Body of pancreas (tissue), 4 donors: ENCODE results near the gene ETS1. TPM values are rescaled to one million over a fixed set of nuclear protein-coding genes. Genes with fewer than 3 reads are reported as not detected.
A peak's percentile ranks its signal among the peaks of the same experiment; 100 is the strongest.

Experiments
- ATAC-seq: fragments of 150-250 bp; one replicate; pipeline ENCODE4 v1.9.1; 2016
- DNase-seq, 4 donors: peaks; one replicate each; pipeline ENCODE4 v3.0.0-alpha.2; 2019
- H3K27ac ChIP-seq, 4 donors: fragments of 200-600 bp; sonication (generic); 1 replicate in 3 of 4; 2 replicates in 1 of 4; pipeline versions ENCODE4 v1.5.1 to v1.6.1; 2016 to 2019; ENCODE audit warnings: mild to moderate bottlenecking in 1 of 4, mixed read lengths in 1 of 4, moderate library complexity in 1 of 4
- H3K27me3 ChIP-seq, 2 donors: fragments of 200-600 bp; sonication (generic); one replicate each; pipeline ENCODE4 v1.6.0; 2016; ENCODE audit warnings: mild to moderate bottlenecking in 1 of 2
- H3K36me3 ChIP-seq, 2 donors: fragments of 200-600 bp; sonication (generic); replicated peaks in 1 of 2; 2 replicates each; pipeline ENCODE4 v1.5.1; 2016; ENCODE audit warnings: low read depth in 2 of 2; ENCODE audit not compliant: insufficient read depth in 1 of 2
- H3K4me1 ChIP-seq: fragments of 200-600 bp; sonication (generic); one replicate; pipeline ENCODE4 v1.6.0; 2016
- H3K4me3 ChIP-seq, 2 donors: fragments of 200-600 bp; sonication (generic); 1 replicate in 1 of 2; 2 replicates in 1 of 2; pipeline ENCODE4 v1.5.1; 2016 to 2019
- H3K9me3 ChIP-seq, 3 donors: fragments of 200-600 bp; sonication (generic); 1 replicate in 2 of 3; 2 replicates in 1 of 3; pipeline ENCODE4 v1.5.1; 2016
- CTCF ChIP-seq, 7 experiments: fragments of 450-650 bp in 4 of 7; fragments of 200-600 bp in 3 of 7; sonication (generic) in 3 of 7; IDR thresholded peaks; one replicate each; pipeline ENCODE4 v1.5.1; 2016 to 2019; ENCODE audit warnings: antibody characterized with exemption in 7 of 7
- POLR2A ChIP-seq, 3 donors: fragments of 450-650 bp; IDR thresholded peaks; one replicate each; pipeline ENCODE4 v1.6.1; 2016; ENCODE audit warnings: antibody characterized with exemption in 3 of 3, mild to moderate bottlenecking in 2 of 3
- WGBS, 2 donors: methylation state at CpG; one replicate each; pipeline ENCODE4 v1.1.5; 2017; 5-methylcytosine and 5-hydroxymethylcytosine counted together
- intact Hi-C: fragments of 100-400 bp; cut with DNase I; formaldehyde crosslinking; loops from one replicate; pipeline ENCODE4 v1.15.1; 2023
- total RNA-seq, 2 donors: library from RNA; depleted of rRNA; stranded (reverse); fragments of >200 nt; gene quantifications; one replicate each; pipeline ENCODE4 v1.1.0, GENCODE V29; 2016

Gene ETS1
- total RNA-seq, 2 donors from 2014 or later: 20.0 to 22.7 TPM

GRCh38 chr11:128464878-128465450 lies 122.4 kb downstream of the ETS1 start:
- H3K27ac ChIP-seq: peak overlapping the region in 1 of 4 donors; percentile 0
- ATAC-seq: no peak
- intact Hi-C loops: no loop called here
- 82 to 86% methylated on average over 10 of the region's 10 CpGs for WGBS, 2 donors
- H3K36me3 ChIP-seq: peaks cover 0 to 6% of the 10 kb centered on the region in 2 donors
- no peaks in the 10 kb centered on the region for H3K27me3 ChIP-seq
- H3K4me3 ChIP-seq: no peak overlapping the region
- TF ChIP-seq CTCF (IDR thresholded peaks at IDR 0.05): no peak
- no peak for TF ChIP-seq POLR2A (IDR thresholded peaks at IDR 0.05)
- peaks cover 21% of the 10 kb centered on the region for H3K4me1 ChIP-seq
- no peaks in the 10 kb centered on the region for H3K9me3 ChIP-seq
- DNase-seq: no peak

GRCh38 chr11:128463979-128464378 lies 123.4 kb downstream of the ETS1 start:
- Histone ChIP-seq H3K27ac (peak overlapping the region in 2 of 4 donors; percentile 18 to 31), H3K9me3 (no peaks in the 10 kb centered on the region), H3K4me1 (peaks cover 21% of the 10 kb centered on the region), H3K36me3 (peaks cover 0 to 6% of the 10 kb centered on the region in 2 donors), H3K4me3 (no peak overlapping the region), H3K27me3 (no peaks in the 10 kb centered on the region)
- DNase-seq: no peak
- intact Hi-C loops: no loop called here
- WGBS, 2 donors: 59% methylated on average over 3 of the region's 3 CpGs
- ATAC-seq: no peak
- TF ChIP-seq POLR2A (IDR thresholded peaks at IDR 0.05): no peak
- TF ChIP-seq CTCF (IDR thresholded peaks at IDR 0.05): no peak

- H3K4me3 ChIP-seq: no peak overlapping the region
- peak overlapping the region in 2 of 4 donors; percentile 18 to 31 for H3K27ac ChIP-seq
- no peaks in the 10 kb centered on the region for H3K9me3 ChIP-seq
- peaks cover 0 to 6% of the 10 kb centered on the region in 2 donors for H3K36me3 ChIP-seq
- DNase-seq (peak in 1 of 4 donors; percentile 21), ATAC-seq (peak; percentile 45)
- no peaks in the 10 kb centered on the region for H3K27me3 ChIP-seq
- intact Hi-C loops: no loop called here
- peaks cover 21% of the 10 kb centered on the region for H3K4me1 ChIP-seq
- no peak for TF ChIP-seq CTCF (IDR thresholded peaks at IDR 0.05)
- no peak for TF ChIP-seq POLR2A (IDR thresholded peaks at IDR 0.05)
- 70 to 78% methylated on average over 8 of the region's 8 CpGs for WGBS, 2 donors
Observed at GRCh38 chr11:128463371-128463829, 124.0 kb downstream of the ETS1 start.

- ATAC-seq (no peak), DNase-seq (no peak)
- no peak overlapping the region for H3K4me3 ChIP-seq
- 74 to 86% methylated on average over 4 of the region's 4 CpGs for WGBS, 2 donors
- H3K27me3 ChIP-seq: no peaks in the 10 kb centered on the region
- H3K4me1 ChIP-seq: peaks cover 16% of the 10 kb centered on the region
- intact Hi-C loops: no loop called here
- peaks cover 0 to 6% of the 10 kb centered on the region in 2 donors for H3K36me3 ChIP-seq
- peak overlapping the region in 2 of 4 donors; percentile 18 to 31 for H3K27ac ChIP-seq
- TF ChIP-seq CTCF (IDR thresholded peaks at IDR 0.05) (no peak), POLR2A (IDR thresholded peaks at IDR 0.05) (no peak)
- H3K9me3 ChIP-seq: no peaks in the 10 kb centered on the region
Observed at GRCh38 chr11:128462922-128463321, 124.4 kb downstream of the ETS1 start.

- 95 to 96% methylated on average over 13 of the region's 13 CpGs for WGBS, 2 donors
- Histone ChIP-seq H3K4me3 (no peak overlapping the region), H3K9me3 (no peaks in the 10 kb centered on the region), H3K4me1 (peaks cover 11% of the 10 kb centered on the region), H3K36me3 (peaks cover 0 to 6% of the 10 kb centered on the region in 2 donors), H3K27ac (no peak overlapping the region), H3K27me3 (no peaks in the 10 kb centered on the region)
- ATAC-seq: no peak
- intact Hi-C loops: no loop called here
- DNase-seq: no peak
- TF ChIP-seq CTCF (IDR thresholded peaks at IDR 0.05) (no peak), POLR2A (IDR thresholded peaks at IDR 0.05) (no peak)
Observed at GRCh38 chr11:128462189-128462588, 125.2 kb downstream of the ETS1 start.
